H9 (cell line): ENCODE data around the gene RANBP17. TPM values are rescaled to one million over a fixed set of nuclear protein-coding genes. Genes with fewer than 3 reads are reported as not detected.
A peak's percentile ranks its signal among the peaks of the same experiment; 100 is the strongest.
"Not testable (repeated sequence)": the region's sequence is repeated elsewhere in the genome, so short reads cannot be mapped to it uniquely, and the experiment has no call there.

ENCODE experiments used
- DNase-seq: peaks from one replicate; pipeline ENCODE4 v3.0.0-alpha.2; 2017
- H2AFZ ChIP-seq: one replicate; pipeline ENCODE4 v1.6.1; 2013; ENCODE audit warnings: mild to moderate bottlenecking, low read length, control low read depth, moderate library complexity
- H2AK5ac ChIP-seq: 2 replicates; pipeline ENCODE4 v1.6.1; 2013; ENCODE audit warnings: low read length, control low read depth, mixed read lengths; ENCODE audit not compliant: insufficient read length
- H2BK120ac ChIP-seq: one replicate; pipeline ENCODE4 v1.6.1; 2013; ENCODE audit warnings: low read depth, mild to moderate bottlenecking, low read length, control low read depth, inconsistent platforms; ENCODE audit not compliant: poor library complexity, severe bottlenecking
- H2BK12ac ChIP-seq: 2 replicates; pipeline ENCODE4 v1.6.1; 2013; ENCODE audit warnings: low read length, control low read depth, mixed read lengths, low read depth; ENCODE audit not compliant: insufficient read length
- H2BK15ac ChIP-seq: 2 replicates; pipeline ENCODE4 v1.6.1; 2013; ENCODE audit warnings: low read depth, low read length, control low read depth
- H2BK20ac ChIP-seq: one replicate; pipeline ENCODE4 v1.6.1; 2013; ENCODE audit warnings: low read depth, mild to moderate bottlenecking, low read length, control low read depth, inconsistent platforms; ENCODE audit not compliant: poor library complexity, severe bottlenecking
- H2BK5ac ChIP-seq: 2 replicates; pipeline ENCODE4 v1.6.1; 2013; ENCODE audit warnings: low read length, control low read depth, mixed read lengths; ENCODE audit not compliant: insufficient read length
- H3K14ac ChIP-seq: 2 replicates; pipeline ENCODE4 v1.6.1; 2013; ENCODE audit warnings: low read length, control low read depth; ENCODE audit not compliant: insufficient read depth
- H3K18ac ChIP-seq: 2 replicates; pipeline ENCODE4 v1.6.1; 2013; ENCODE audit warnings: low read depth, mild to moderate bottlenecking, mixed read lengths, low read length, control low read depth; ENCODE audit not compliant: insufficient read length
- H3K23ac ChIP-seq: 2 replicates; pipeline ENCODE4 v1.6.1; 2013; ENCODE audit warnings: low read length, control low read depth, mixed read lengths, low read depth; ENCODE audit not compliant: insufficient read length
- H3K23me2 ChIP-seq: 2 replicates; pipeline ENCODE4 v1.6.1; 2013; ENCODE audit warnings: low read depth, mild to moderate bottlenecking, mixed read lengths, low read length, control low read depth; ENCODE audit not compliant: insufficient read length, poor library complexity, severe bottlenecking
- H3K27ac ChIP-seq: 2 replicates; pipeline ENCODE4 v1.5.1; 2013; ENCODE audit warnings: low read length, control low read depth, mixed read lengths, low read depth; ENCODE audit not compliant: insufficient read length
- H3K27me3 ChIP-seq: 2 replicates; pipeline ENCODE4 v1.6.1; 2013; ENCODE audit warnings: low read length, control low read depth, inconsistent platforms; ENCODE audit not compliant: insufficient read depth
- H3K4ac ChIP-seq: 2 replicates; pipeline ENCODE4 v1.6.1; 2013; ENCODE audit warnings: low read depth, mild to moderate bottlenecking, control low read depth, inconsistent platforms, low read length, moderate library complexity
- H3K4me1 ChIP-seq: 2 replicates; pipeline ENCODE4 v1.6.1; 2013; ENCODE audit warnings: low read length, control low read depth, inconsistent platforms; ENCODE audit not compliant: insufficient read depth
- H3K4me2 ChIP-seq: 2 replicates; pipeline ENCODE4 v1.6.1; 2013; ENCODE audit warnings: low read length, control low read depth, mixed read lengths; ENCODE audit not compliant: insufficient read length, insufficient read depth
- H3K56ac ChIP-seq: 2 replicates; pipeline ENCODE4 v1.6.1; 2013; ENCODE audit warnings: low read depth, mild to moderate bottlenecking, mixed read lengths, low read length, control low read depth; ENCODE audit not compliant: insufficient read length
- H3K79me1 ChIP-seq: 2 replicates; pipeline ENCODE4 v1.6.1; 2013; ENCODE audit warnings: low read depth, mild to moderate bottlenecking, moderate library complexity, low read length, control low read depth, inconsistent platforms; ENCODE audit not compliant: insufficient read depth, poor library complexity, severe bottlenecking
- H3K79me2 ChIP-seq: 2 replicates; pipeline ENCODE4 v1.6.1; 2013; ENCODE audit warnings: low read length, control low read depth, inconsistent platforms; ENCODE audit not compliant: insufficient read depth
- H3K9ac ChIP-seq: 2 replicates; pipeline ENCODE4 v1.6.1; 2013; ENCODE audit warnings: low read length, control low read depth, mixed read lengths; ENCODE audit not compliant: insufficient read length; ENCODE audit errors: extremely low read depth
- H3K9me3 ChIP-seq: one replicate; pipeline ENCODE4 v1.6.1; 2013; ENCODE audit warnings: low read depth, low read length, inconsistent platforms; ENCODE audit not compliant: control insufficient read depth
- H3T11ph ChIP-seq: one replicate; pipeline ENCODE4 v1.6.1; 2013; ENCODE audit warnings: mild to moderate bottlenecking, low read length, control low read depth, inconsistent platforms
- H4K20me1 ChIP-seq: one replicate; pipeline ENCODE4 v1.6.1; 2013; ENCODE audit not compliant: control insufficient read depth, insufficient read length, insufficient read depth
- H4K5ac ChIP-seq: 2 replicates; pipeline ENCODE4 v1.6.1; 2013; ENCODE audit warnings: low read depth, mild to moderate bottlenecking, mixed read lengths, low read length, control low read depth; ENCODE audit not compliant: insufficient read length
- H4K8ac ChIP-seq: replicated peaks from 2 replicates; pipeline ENCODE4 v1.6.1; 2013; ENCODE audit warnings: low read length, control low read depth, mixed read lengths, low read depth; ENCODE audit not compliant: insufficient read length
- H4K91ac ChIP-seq: 2 replicates; pipeline ENCODE4 v1.6.1; 2013; ENCODE audit warnings: low read depth, mild to moderate bottlenecking, moderate library complexity, mixed read lengths, low read length, control low read depth; ENCODE audit not compliant: insufficient read length
- H3K27ac Mint-ChIP-seq, 3 experiments: 2 replicates in 2 of 3; 3 replicates in 1 of 3; pipeline ENCODE4 v1.8.0; 2020 to 2021; ENCODE audit warnings: mixed read lengths in 3 of 3, mild to moderate bottlenecking in 1 of 3, moderate library complexity in 1 of 3
- H3K27me3 Mint-ChIP-seq: 2 replicates; pipeline ENCODE4 v1.8.0; 2021; ENCODE audit warnings: low read depth, mild to moderate bottlenecking, moderate library complexity, mixed read lengths
- H3K36me3 Mint-ChIP-seq, 3 experiments: 2 replicates in 2 of 3; 3 replicates in 1 of 3; pipeline ENCODE4 v1.8.0; 2020 to 2021; ENCODE audit warnings: low read depth in 3 of 3, mixed read lengths in 3 of 3; ENCODE audit not compliant: insufficient read depth in 1 of 3
- H3K4me1 Mint-ChIP-seq, 2 experiments: 2 replicates each; pipeline ENCODE4 v1.8.0; 2020; ENCODE audit warnings: mixed read lengths in 2 of 2
- H3K4me3 Mint-ChIP-seq, 2 experiments: 2 replicates in 1 of 2; 3 replicates in 1 of 2; pipeline ENCODE4 v1.8.0; 2020 to 2021; ENCODE audit warnings: mild to moderate bottlenecking in 2 of 2, mixed read lengths in 2 of 2, moderate library complexity in 1 of 2
- H3K9me3 Mint-ChIP-seq, 2 experiments: 2 replicates in 1 of 2; 3 replicates in 1 of 2; pipeline ENCODE4 v1.8.0; 2020; ENCODE audit warnings: mild to moderate bottlenecking in 2 of 2, mixed read lengths in 2 of 2, moderate library complexity in 1 of 2
- CTCF ChIP-seq: fragments of 200-600 bp; sonication (generic); conservative IDR thresholded peaks from 3 replicates; pipeline ENCODE4 v1.8.0; 2021; ENCODE audit warnings: antibody characterized with exemption, mild to moderate bottlenecking
- WGBS: extraction: QIAGEN DNeasy Blood & Tissue Kit; methylation state at CpG from one replicate; pipeline ENCODE4 v1.1.7; 2013; ENCODE audit warnings: missing lambda C conversion rate, low lambda C conversion rate, mixed read lengths; ENCODE audit not compliant: insufficient read length; ENCODE audit errors: extremely low coverage; 5-methylcytosine and 5-hydroxymethylcytosine counted together
- total RNA-seq: library from RNA; stranded (reverse); gene quantifications from 2 replicates; pipeline ENCODE4 v1.2.1, GENCODE V29; 2021

The RANBP17 gene
- total RNA-seq, 1 experiment from 2014 or later: 16.5 TPM

- no peak overlapping the region for H2AK5ac ChIP-seq
- no peak overlapping the region for H2BK120ac ChIP-seq
- no peaks in the 10 kb centered on the region for H3K79me1 ChIP-seq
- no peak overlapping the region for H3K14ac ChIP-seq
- H3K23ac ChIP-seq: no peak overlapping the region
- Mint-ChIP-seq H3K27ac (no peak overlapping the region), H3K4me3 (no peak overlapping the region), H3K27me3 (no peaks in the 10 kb centered on the region; the same call in 1 of the 2 replicates), H3K9me3 (peaks cover 17 to 18% of the 10 kb centered on the region in 2 experiments; a peak in 4 of 5 replicates), H3K4me1 (peaks cover 0 to 3% of the 10 kb centered on the region in 2 experiments; a peak in 2 of 4 replicates), H3K36me3 (peaks cover 0 to 15% (median 5%) of the 10 kb centered on the region in 3 experiments; a peak in 5 of 7 replicates)
- no peak overlapping the region for H3K18ac ChIP-seq
- no CpG with 5 or more reads among the region's 7 CpGs for WGBS
- H4K91ac ChIP-seq: no peak overlapping the region
- H2BK12ac ChIP-seq: no peak overlapping the region
- H2BK5ac ChIP-seq: no peak overlapping the region
- no peak overlapping the region for H4K5ac ChIP-seq
- H2BK15ac ChIP-seq: no peak overlapping the region
- peak; percentile 21; the same call in 1 of the 3 replicates for TF ChIP-seq CTCF
- no peak overlapping the region for H2AFZ ChIP-seq
- no peaks in the 10 kb centered on the region for H4K20me1 ChIP-seq
- H4K8ac ChIP-seq: no peak overlapping the region
- no peak overlapping the region for H3K9ac ChIP-seq
- H3K9me3 ChIP-seq: no peaks in the 10 kb centered on the region
- H3K56ac ChIP-seq: no peak overlapping the region
- peak; percentile 35 for DNase-seq
- no peak overlapping the region for H3T11ph ChIP-seq
- H3K4me1 ChIP-seq: no peaks in the 10 kb centered on the region; the same call in 1 of the 2 replicates
- no peak overlapping the region for H2BK20ac ChIP-seq
- H3K27ac ChIP-seq: no peak overlapping the region
- H3K4me2 ChIP-seq: no peak overlapping the region
- H3K23me2 ChIP-seq: no peaks in the 10 kb centered on the region
- no peak overlapping the region for H3K4ac ChIP-seq
- no peaks in the 10 kb centered on the region for H3K79me2 ChIP-seq
- no peaks in the 10 kb centered on the region for H3K27me3 ChIP-seq
Observed at GRCh38 chr5:170832241-170832640, 29.6 kb upstream of the RANBP17 start.

GRCh38 chr5:170833981-170834380, 27.8 kb upstream of the RANBP17 start:
- not testable (repeated sequence) for H3K18ac ChIP-seq, H3K23ac ChIP-seq, H3K9me3 Mint-ChIP-seq, H3K27ac ChIP-seq, H3K23me2 ChIP-seq, DNase-seq, H3T11ph ChIP-seq, H2BK5ac ChIP-seq, H3K4me1 Mint-ChIP-seq, H2BK12ac ChIP-seq, H3K27ac Mint-ChIP-seq, H3K4me3 Mint-ChIP-seq, H3K79me2 ChIP-seq, H2BK20ac ChIP-seq, H3K79me1 ChIP-seq, H2BK15ac ChIP-seq, H3K14ac ChIP-seq, H2AK5ac ChIP-seq, H3K9me3 ChIP-seq, H4K8ac ChIP-seq, H3K4me1 ChIP-seq, H3K56ac ChIP-seq, H4K20me1 ChIP-seq, H3K9ac ChIP-seq, H3K4ac ChIP-seq, H2AFZ ChIP-seq, H3K36me3 Mint-ChIP-seq, H2BK120ac ChIP-seq, H4K5ac ChIP-seq, H3K4me2 ChIP-seq, H3K27me3 Mint-ChIP-seq, H4K91ac ChIP-seq, H3K27me3 ChIP-seq
- no CpG with 5 or more reads among the region's 2 CpGs for WGBS
